ENCODE results near the gene ANO8.
"Not testable (repeated sequence)": the region's sequence is repeated elsewhere in the genome, so short reads cannot be mapped to it uniquely, and the experiment has no call there.

The ANO8 gene, protein sequence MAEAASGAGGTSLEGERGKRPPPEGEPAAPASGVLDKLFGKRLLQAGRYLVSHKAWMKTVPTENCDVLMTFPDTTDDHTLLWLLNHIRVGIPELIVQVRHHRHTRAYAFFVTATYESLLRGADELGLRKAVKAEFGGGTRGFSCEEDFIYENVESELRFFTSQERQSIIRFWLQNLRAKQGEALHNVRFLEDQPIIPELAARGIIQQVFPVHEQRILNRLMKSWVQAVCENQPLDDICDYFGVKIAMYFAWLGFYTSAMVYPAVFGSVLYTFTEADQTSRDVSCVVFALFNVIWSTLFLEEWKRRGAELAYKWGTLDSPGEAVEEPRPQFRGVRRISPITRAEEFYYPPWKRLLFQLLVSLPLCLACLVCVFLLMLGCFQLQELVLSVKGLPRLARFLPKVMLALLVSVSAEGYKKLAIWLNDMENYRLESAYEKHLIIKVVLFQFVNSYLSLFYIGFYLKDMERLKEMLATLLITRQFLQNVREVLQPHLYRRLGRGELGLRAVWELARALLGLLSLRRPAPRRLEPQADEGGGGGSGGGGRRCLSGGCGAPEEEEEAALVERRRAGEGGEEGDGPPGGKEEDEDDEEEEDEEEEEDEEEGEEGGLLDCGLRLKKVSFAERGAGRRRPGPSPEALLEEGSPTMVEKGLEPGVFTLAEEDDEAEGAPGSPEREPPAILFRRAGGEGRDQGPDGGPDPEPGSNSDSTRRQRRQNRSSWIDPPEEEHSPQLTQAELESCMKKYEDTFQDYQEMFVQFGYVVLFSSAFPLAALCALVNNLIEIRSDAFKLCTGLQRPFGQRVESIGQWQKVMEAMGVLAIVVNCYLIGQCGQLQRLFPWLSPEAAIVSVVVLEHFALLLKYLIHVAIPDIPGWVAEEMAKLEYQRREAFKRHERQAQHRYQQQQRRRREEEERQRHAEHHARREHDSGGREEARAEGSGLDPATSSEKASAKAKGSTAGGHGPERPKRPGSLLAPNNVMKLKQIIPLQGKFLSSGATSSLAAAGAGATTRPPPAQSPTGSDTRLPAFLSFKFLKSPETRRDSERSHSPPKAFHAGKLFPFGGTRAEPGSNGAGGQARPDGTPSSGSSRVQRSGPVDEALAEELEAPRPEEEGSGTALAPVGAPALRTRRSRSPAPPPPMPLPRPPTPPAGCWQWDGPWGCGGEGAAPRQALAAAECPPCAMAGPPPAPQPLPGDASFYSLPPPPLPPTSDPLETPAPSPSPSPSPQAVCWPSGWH

DNA sequence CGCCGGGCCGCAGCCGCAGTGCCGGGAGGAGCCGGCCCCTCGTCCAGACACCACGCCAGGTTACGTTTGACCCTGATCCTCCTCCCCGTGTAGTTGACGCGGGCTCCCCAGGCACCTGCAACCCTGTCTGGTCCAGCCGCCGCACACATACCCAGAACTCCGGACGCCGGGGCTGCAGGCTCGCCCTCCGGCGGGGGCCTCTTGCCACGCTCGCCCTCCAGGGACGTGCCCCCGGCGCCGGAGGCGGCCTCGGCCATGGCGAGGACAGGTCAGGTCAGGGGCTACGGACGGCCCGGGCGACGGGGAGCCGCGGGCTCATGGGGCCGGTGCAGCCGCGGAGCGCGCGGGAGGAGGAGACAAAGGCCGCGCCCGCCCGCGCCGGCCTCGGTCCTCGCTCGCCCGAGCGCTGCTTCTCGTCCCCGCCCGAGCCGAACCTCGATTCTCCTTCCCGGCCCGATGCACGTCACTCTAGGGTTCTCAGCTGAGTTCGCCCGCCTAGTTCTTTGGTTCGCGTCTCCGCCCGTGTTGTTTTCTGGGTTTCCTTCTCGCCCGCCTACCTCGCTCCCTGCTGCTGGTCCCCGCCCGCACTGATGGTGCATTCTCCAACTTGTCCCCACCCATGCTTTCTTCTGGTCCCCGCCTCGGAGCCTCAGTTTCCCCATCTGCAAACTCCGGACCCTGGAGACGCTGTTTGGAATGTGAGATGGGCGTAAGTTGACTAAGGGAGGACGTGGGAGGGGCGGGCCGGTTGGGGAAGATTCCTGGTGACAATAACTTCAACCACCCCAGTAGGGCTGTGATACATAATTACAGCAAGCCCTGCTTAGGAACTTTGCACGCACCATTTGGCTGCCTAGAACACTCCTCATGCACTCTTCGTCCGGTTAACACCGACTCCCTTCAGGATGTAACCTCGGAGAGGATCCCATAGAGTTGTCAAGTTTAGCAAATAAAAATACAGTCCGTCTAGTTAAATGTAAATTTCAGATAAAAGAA, at the start of gene ANO8:
TSS of gene ANO8 (minus strand) at position 442 of the 996 bp plus-strand sequence. CDS start at position 257, 185 bp downstream.
- DNase-seq (ENCODE audit: low read depth, low spot score): peak; percentile 97

DNA sequence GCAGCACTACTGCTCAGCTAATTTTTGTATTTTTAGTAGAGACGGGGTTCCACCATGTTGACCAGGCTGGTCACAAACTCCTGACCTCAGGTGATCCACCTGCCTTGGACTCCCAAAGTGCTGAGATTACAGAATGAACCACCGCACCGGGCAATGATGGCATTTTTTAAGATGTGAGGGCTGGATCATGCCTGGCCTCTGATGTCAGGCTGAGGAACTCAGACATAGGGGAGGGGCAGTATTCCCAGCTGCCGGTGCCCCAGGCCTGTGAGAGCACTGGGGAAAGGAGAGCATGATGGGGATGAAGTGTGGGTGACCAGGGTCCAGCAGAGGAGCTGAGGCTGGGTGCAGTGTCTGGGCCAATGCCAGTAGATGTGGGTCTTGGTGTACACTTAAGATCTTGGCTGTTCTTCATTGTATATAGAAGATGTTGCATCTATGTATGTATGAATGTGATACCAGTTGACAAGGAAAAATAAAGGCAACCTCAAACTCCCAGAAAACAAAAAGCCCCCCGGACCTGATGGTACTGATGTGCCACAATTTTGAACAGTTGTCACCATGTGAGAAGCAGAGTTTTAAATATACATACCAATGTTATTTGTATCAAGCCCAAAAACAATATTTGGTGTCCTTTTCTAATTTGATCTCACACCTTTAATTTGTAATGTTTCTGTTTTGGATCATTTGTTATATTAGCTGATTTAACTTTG, 45.9 kb upstream of the ANO8 start:
- DNase-seq (ENCODE audit: low read depth, low spot score): no peak

DNA sequence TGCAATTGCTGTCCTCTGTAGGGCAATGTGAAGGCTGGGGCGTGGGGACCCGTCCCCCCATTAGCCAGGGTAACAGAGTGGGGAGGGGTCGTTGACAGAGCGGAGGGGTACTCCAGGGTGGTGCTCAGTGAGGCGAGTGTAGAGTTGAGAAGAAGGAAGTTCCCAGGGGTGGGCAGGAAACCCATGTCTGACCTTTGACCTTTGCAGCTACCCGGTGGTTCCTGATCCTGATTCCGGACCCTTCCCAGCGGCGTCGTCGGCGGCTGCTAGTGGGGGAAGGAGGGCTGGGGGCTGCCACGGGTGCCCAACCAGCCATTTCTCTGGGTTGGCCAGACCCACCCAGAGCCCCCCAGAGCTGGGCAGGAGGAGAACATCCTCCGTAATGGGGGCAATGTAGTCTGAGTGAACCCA, 44.6 kb upstream of the ANO8 start:
- DNase-seq (ENCODE audit: low read depth, low spot score): peak; percentile 97

- DNase-seq (ENCODE audit: low read depth, low spot score): no peak
Measured at GRCh38 chr19:17378271-17378670, 43.6 kb upstream of the ANO8 start.

DNA sequence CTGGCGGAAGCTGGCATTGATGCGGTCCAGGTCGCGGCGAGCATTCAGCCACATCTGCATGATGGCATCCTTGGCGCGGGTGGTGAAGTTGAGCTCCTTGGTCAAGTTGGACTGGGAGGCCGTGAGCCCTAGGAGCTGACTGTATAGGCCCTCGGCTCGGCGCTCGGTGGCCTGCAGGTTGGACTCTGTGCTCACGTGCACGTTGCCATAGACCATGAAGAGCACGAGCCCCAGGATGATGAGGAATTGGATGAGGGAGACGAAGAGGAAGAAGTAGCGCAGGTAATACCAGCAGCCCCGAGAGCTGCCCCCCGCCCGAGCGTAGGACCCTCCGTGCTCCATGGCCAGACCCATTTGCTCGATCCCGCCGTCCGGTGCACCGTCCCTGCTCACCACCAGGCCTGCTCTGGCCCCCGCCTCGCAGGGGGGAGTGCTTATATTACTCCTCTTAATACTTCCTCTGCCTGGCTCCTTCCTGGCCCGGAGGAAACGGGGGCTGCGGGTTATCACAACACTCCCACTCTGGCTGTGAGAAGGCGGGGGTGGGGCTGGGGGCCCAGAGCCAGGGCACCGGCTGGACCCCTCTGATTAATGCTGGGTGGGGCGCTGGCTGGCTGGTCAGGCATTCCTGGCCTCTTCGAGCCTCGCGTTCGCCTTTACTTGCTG, 42.4 kb upstream of the ANO8 start, which contains the start of gene PLVAP:
TSS of gene PLVAP (minus strand) at position 408 of the 666 bp plus-strand sequence. CDS start at position 354, 54 bp downstream.
- DNase-seq (ENCODE audit: low read depth, low spot score): no peak

GRCh38 chr19:17370026-17370587, 35.5 kb upstream of the ANO8 start:
- DNase-seq (ENCODE audit: low read depth, low spot score): no peak

DNA sequence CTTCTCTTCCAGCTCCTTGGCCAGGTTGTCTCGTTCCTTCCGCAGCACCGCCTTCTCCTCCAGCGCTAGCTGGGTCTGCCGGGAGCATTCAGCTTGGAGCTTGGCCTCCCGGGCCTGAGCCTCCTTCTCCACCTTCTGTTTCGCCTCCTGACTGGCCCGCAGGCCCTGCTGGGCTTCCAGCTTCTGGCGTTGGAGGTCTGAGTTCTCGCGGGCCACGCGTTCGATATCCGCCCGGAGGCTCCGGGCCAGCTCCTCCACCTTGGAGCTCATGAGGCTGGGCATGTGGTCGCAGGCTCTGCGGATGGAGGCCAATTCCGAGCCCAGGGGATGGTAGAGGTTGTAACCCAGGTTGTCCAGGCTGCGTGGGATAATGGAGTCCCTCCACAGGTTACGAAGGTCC, 30.7 kb upstream of the ANO8 start:
- no peak for DNase-seq (ENCODE audit: low read depth, low spot score)

GRCh38 chr19:17363852-17364605, 29.4 kb upstream of the ANO8 start:
- DNase-seq (ENCODE audit: low read depth, low spot score): not testable (repeated sequence)

DNA sequence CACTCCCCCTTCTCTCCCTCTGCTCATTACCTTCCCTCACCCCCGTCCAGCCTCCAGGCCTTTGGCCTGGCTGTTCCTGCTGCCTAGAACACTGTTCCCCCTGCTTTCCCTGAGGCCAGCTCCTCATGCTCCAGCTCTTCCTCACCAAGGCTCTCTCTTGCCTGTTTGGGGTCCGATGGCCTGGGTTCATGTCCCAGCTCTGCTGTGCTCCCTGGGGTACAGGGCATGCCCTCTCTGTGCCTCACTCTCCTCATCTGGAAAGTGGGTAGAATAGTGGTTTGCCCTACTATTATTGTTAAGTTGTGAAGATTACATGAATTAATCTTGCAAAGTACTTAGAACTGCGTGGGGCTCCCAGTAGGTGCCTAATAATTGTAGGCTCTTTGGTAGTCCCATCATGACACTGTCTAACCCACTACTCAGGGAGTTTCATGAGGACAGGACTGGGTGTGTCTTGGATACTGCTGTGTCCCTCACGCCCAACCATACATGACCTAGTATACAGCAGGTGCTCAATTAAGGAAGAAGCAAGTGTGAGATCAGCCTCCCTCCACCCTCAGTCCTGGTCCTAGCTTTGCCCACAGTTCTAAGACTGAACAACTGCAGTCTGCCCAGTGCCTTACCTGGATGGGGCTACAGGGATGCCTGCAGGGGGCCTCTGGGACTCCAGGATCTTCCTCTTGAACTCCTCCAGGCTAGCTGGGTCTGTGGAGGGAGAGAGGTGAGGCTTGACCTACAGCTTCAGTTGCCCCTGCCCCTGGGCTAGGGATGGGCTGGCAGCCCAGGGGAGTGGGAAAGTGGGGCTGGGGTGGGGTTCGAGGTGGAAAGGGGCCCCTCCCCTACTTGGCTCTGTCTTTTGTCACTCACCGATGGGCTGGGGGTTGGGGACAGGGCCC, 25.5 kb upstream of the ANO8 start:
- DNase-seq (ENCODE audit: low read depth, low spot score): no peak

- DNase-seq (ENCODE audit: low read depth, low spot score): no peak
Measured at GRCh38 chr19:17358395-17358794, 23.7 kb upstream of the ANO8 start.

GRCh38 chr19:17357724-17358123, 23.1 kb upstream of the ANO8 start:
- DNase-seq (ENCODE audit: low read depth, low spot score): no peak

GRCh38 chr19:17357078-17357666, 22.5 kb upstream of the ANO8 start:
- no peak for DNase-seq (ENCODE audit: low read depth, low spot score)

DNA sequence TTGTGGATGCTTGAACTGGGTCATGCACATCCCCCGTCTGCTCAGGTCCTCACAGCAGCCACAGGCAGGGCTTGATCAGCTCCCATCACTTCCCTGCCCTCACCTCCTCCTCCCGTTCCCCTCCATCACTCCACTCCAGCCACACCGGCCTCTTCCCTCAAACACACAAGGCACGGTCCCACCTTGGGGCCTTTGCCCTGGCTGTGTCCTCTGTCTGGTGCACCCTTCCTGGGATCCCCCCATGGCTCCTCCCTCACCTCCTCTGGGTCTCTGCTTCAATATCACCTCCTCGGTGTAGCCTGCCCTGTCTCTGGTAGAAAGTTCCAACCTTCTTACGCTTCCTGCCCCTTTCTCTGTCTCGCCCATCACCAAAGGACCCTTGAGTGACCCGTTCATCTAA, 18.7 kb upstream of the ANO8 start:
- DNase-seq (ENCODE audit: low read depth, low spot score): no peak

GRCh38 chr19:17352608-17353280, 18.1 kb upstream of the ANO8 start:
- no peak for DNase-seq (ENCODE audit: low read depth, low spot score)

- DNase-seq (ENCODE audit: low read depth, low spot score): no peak
Measured at GRCh38 chr19:17351815-17352435, 17.3 kb upstream of the ANO8 start.

DNA sequence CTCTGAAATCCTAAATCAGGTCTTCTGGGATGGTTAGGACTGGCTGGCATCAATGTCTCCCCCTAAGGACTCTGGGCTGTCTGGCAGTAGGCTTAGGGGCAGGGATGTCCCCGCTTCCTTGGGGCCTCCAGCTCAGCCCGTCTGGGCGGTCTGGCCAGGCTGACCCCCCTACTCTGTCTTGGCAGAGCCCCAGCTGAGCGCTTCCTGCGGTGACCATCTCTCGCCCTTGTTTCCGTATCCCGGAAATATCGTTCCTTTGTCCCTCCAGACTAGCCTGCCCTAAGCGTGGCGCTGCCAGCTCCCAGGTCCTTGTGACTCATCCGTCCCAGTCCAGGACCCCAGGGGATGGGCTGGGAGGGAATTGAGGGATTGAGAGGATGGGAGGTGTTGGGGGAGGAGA, 14.0 kb upstream of the ANO8 start:
- peak; percentile 83 for DNase-seq (ENCODE audit: low read depth, low spot score)
